ENCODE data around the gene NMNAT1.

GRCh38 chr1:10001016-10001665 is 57.9 kb downstream of the NMNAT1 start:
- TF ChIP-seq, protein P1, sequence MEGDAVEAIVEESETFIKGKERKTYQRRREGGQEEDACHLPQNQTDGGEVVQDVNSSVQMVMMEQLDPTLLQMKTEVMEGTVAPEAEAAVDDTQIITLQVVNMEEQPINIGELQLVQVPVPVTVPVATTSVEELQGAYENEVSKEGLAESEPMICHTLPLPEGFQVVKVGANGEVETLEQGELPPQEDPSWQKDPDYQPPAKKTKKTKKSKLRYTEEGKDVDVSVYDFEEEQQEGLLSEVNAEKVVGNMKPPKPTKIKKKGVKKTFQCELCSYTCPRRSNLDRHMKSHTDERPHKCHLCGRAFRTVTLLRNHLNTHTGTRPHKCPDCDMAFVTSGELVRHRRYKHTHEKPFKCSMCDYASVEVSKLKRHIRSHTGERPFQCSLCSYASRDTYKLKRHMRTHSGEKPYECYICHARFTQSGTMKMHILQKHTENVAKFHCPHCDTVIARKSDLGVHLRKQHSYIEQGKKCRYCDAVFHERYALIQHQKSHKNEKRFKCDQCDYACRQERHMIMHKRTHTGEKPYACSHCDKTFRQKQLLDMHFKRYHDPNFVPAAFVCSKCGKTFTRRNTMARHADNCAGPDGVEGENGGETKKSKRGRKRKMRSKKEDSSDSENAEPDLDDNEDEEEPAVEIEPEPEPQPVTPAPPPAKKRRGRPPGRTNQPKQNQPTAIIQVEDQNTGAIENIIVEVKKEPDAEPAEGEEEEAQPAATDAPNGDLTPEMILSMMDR (IDR thresholded peaks at IDR 0.05) = no peak
- TF ChIP-seq POLR2AphosphoS5 (IDR thresholded peaks at IDR 0.05) = no peak
- no peak for TF ChIP-seq POLR2A (IDR thresholded peaks at IDR 0.05; ENCODE audit: low read depth)

All from esophagus muscularis mucosa (tissue), 3 donors.